Measurements from ENCODE around the gene ZBTB16.

DNA sequence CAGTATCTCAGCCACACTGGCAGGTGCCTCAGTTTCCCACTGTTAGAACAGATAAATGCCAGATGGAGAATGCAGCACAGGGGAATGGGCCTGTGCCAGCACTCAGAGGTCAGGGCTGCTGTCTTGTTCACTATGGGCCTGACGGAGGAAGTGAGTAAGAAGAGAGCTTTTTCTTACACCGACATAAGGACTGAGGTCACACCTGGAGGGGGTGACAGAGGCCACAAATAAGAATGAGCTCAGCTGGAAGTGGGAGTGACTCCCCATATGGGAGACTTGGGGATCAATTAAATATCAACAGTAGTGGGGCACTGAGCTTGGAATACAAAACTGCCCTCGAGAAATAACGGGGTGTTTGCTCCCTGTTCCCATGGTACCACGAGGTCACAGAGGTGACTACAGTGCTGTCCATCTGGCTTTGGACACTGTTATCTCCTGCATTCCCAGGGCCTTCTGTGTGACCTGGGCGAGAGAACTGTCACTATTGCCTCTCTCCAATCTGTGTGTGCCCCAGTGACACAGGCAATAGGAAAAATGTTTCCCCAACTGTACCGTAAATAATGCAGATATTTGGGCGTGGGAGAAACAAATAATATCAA is 142.6 kb downstream of the ZBTB16 start:
- TF ChIP-seq, protein P1, sequence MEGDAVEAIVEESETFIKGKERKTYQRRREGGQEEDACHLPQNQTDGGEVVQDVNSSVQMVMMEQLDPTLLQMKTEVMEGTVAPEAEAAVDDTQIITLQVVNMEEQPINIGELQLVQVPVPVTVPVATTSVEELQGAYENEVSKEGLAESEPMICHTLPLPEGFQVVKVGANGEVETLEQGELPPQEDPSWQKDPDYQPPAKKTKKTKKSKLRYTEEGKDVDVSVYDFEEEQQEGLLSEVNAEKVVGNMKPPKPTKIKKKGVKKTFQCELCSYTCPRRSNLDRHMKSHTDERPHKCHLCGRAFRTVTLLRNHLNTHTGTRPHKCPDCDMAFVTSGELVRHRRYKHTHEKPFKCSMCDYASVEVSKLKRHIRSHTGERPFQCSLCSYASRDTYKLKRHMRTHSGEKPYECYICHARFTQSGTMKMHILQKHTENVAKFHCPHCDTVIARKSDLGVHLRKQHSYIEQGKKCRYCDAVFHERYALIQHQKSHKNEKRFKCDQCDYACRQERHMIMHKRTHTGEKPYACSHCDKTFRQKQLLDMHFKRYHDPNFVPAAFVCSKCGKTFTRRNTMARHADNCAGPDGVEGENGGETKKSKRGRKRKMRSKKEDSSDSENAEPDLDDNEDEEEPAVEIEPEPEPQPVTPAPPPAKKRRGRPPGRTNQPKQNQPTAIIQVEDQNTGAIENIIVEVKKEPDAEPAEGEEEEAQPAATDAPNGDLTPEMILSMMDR (IDR thresholded peaks at IDR 0.05) = no peak
- TF ChIP-seq POLR2A (IDR thresholded peaks at IDR 0.05) = no peak

Data from adrenal gland (tissue), 5 donors.